HuH-7 (cell line): ENCODE measurements around the gene NAMPT.
A peak's percentile ranks its signal among the peaks of the same experiment; 100 is the strongest.
"Not testable (repeated sequence)": the region's sequence is repeated elsewhere in the genome, so short reads cannot be mapped to it uniquely, and the experiment has no call there.

Experiments
- DNase-seq: peaks from one replicate; pipeline ENCODE4 v3.0.0; 2011; ENCODE audit warnings: low spot score

NAMPT gene

DNA sequence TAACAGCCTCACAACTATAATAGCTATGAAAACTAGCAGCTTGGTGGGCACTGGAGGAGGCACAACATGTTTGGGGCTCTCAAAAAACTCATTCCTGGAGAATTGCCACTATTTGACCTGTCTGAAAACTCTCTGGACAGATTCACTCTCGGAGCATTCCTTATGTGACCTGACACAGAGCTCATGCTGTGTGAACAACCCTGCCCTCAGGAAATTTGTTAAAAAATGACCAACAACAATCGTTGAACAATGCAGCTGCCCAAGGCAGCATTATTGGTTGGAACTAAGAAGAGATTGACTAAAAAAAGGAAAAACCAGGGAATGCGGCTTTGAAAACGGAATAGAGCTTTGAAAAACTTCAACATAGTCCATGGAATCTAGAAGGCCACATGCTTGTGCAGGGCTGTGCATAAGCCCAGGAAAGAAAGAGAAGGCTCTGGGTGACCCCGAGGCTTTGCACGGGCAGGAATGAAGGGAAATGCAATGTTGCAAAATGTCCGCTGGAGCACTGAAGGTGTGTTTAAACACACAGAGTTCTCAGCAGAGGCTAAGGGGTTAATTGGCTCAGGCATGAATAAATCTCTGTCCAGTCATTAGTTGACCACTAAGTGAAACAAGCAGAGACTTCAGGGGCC lies 52.8 kb downstream of the NAMPT start:
- DNase-seq, result no peak

DNA sequence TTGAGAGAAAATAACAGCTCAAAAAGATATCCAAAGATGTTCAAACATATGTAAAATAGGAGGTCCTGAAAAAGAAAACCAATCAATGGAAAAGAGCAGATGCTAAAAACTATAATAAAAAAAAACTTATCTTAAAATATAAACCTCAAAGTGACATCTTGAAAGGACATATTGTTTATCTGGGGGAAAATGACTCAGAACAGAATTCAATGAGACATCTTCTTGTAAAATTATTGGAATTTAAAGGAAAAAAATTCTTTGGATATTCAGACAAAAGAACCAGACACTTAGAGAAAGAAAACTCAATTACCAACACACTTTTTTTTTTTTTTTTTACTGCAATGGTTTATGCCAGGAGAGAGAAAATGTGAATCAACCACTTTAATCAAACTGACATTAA lies 58.9 kb downstream of the NAMPT start:
- no peak for DNase-seq

- no peak for DNase-seq
Measured at GRCh38 chr7:106224797-106225196, 60.0 kb downstream of the NAMPT start.

- no peak for DNase-seq
Measured at GRCh38 chr7:106223156-106223555, 61.6 kb downstream of the NAMPT start.

GRCh38 chr7:106222545-106222944 lies 62.2 kb downstream of the NAMPT start:
- no peak for DNase-seq

DNA sequence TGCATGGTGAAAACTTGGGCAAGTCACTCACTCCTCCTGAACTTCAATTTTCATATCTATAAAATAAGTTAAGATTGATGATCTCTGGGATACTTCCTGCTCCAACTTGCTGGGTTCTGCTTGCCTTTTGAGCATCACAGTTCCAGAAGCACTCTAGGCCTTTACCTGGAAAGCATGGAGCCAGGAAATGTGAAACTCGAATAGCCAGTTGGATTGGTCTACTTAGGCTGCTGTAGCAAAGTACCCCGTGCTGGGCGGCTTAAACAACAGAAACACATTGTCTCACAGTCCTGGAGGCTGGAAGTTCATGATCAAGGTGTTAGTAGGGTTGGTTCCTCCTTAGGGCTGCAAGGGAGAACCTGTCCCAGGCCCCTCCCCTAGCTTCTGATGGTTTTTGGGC lies 64.5 kb downstream of the NAMPT start:
- no peak for DNase-seq

DNA sequence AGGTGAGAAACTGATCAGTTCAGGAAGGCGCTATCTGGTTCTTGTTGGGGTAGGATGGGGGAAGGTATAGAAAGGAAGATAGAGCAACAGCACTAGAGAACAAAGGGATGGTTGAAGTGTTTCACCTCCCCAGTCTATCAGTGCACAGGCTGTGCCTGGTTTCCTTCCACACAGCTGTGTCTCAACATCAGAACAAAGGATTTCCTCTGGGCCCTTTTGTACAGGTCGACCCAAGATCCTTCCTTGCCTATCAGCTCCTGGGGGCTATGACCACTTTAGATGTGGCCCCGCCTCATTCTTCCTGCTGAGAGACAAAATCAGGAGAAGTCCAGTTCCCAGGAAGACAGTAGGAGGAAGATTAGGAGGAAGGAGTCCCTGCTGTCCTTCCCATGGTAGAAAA lies 65.6 kb downstream of the NAMPT start:
- no peak for DNase-seq

- DNase-seq, result no peak
Measured at GRCh38 chr7:106218546-106218945, 66.2 kb downstream of the NAMPT start.

GRCh38 chr7:106216923-106217542 lies 67.8 kb downstream of the NAMPT start:
- peak; percentile 34 for DNase-seq

DNA sequence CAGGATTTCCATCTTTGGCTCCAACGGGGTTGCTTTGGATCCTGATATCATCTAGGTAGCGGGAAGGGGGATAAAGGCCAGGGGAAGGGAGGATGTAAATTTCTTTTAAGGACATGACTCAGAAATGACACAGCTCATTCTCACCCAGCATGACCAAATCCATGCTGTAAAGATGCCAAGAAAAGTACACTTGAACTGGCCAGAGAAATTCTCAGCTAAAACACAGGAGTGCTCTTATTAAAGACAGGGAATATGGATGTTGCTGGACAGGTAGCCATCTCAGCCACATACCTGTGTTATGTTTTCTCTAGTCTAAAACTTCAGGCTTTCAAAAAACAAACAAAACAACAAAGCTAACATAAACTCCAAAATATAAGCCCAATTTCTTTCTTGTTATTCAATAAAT lies 68.3 kb downstream of the NAMPT start:
- DNase-seq, result no peak

DNA sequence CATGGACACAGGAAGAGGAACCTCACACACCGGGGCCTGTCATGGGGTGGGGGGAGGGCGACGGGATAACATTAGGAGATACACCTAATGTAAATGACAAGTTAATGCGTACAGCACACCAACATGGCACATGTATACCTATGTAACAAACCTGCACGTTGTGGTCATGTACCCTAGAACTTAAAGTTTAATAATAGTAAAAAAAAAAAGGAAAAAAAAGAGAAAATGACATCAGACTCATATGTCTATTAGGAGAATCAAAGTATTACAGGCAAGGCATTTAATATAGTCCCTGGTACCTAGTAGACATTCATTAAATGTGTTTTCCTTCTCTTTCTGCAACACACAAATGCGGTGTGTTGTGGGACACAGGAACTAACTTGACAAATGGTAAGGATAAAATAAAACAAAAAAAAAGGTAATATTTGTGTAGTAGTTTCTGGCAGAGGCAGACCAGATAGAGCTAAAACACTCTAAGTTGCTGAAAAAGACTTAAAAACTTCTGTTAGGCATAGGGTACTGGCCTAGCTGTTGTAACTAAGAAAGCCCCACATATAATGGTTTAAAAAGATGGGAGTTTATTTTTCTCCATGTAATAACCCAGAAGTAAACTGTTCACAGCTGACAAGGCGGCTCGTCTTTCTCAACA lies 68.8 kb downstream of the NAMPT start:
- DNase-seq, result no peak

DNA sequence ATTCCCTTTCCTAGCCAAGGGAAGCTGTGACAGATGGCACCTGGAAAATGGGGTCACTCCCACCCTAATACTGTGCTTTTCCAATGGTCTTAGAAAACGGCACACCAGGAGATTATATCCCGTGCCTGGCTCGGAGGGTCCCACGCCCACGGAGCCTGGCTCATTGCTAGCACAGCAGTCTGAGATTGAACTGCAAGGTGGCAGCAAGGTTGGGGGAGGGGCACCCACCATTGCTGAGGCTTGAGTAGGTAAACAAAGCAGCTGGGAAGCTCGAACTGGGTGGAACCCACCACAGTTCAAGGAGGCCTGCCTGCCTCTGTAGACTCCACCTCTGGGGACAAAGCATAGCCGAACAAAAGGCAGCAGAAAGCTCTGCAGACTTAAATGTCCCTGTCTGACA lies 75.8 kb downstream of the NAMPT start:
- not testable (repeated sequence) for DNase-seq

DNA sequence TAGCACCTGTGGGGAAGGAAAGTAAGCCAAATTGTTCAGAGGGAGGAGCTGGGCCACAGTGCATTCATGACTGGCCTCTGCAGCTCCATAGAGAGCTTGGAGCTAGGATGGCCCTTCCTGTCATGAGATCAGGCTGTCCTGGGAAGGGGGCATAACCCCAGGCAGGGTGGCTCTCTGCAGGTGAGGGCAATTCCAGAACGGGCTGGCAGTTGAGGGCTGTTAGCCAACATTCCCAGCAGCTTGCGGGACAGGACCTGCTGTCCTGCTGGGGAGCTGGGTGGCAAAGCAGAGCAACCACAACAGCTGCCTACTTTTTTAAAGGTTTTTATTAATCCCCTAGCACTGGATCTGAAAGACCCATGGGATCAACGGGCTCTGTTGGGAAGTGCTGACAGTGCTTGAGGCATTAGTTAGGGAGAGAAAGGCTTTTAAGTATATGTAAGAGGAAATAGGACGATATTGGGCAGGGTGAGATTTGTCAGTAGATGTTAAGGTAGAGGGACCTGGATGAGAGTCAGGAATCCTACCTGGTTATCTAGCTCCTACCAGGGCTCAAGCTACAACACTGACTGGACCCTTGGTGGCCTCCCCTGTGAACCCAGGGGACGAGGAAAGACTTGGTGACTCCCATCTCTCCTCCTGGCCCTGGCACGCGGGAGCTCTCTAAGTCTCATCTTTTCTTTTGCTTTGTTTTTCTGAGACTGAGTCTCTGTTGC lies 77.8 kb downstream of the NAMPT start:
- no peak for DNase-seq

DNA sequence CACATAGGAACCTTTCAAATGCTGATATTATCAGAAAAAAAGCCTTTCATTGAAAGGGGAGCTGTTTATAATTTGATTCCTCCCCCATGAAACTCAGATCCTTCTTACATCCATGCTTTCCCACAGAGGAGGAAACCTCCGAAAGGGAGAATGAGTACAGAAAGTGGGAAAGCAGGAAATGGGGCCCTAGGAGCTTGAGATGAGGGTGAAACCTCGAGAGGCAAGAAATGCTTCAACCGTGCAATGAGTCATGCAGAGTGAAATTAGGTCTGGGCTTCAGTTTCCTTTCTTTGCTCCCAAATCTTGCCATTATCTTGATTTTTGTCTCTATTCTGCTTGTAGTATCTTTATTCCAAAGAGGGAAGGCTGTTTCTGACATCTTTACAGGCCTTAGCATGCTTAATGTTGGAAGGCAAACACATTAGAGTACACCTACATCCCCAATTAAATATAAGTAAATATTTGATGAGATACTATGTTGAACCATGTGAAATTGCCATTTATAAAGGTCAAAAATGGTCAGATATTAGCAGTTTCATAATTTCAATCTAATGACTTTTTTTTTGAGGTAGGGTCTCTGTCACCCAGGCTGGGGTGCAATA lies 79.1 kb downstream of the NAMPT start:
- DNase-seq, result no peak

DNA sequence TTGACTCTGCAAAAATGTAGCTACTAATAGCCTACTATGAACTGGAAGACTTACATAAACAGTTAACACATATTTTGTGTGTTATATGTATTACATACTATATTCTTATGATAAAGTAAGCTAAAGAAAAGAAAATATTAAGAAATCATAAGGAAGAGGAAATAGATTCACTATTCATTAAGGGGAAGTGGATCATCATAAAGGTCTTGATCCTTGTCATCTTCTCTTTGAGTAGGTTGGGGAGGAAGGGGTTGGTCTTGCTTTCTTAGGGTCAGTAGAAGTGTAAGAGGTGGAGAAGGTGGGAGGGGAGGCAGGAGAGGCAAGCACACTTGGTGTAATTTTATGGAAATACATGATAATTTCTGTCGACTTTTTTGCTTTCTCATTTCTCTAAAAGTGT lies 81.3 kb downstream of the NAMPT start:
- DNase-seq, result no peak

DNA sequence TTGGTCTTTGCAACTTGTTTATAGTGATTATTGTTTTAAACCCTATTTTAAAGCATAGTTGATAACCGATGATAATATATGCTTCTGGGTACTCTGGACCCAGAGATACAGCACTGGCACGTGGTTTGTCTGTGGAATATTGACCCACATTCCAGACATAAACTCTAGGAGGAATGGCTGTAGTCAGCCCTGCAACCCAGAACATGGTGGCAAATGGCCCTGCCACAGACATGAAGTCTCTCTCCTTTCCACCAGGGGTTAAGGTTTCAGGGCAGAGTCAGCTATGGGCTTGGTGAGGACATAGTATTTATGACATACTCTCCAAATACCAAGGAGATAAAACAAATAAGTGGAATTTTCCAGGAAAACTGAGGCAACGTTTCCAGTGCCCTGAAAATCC lies 83.6 kb downstream of the NAMPT start:
- peak; percentile 28 for DNase-seq

- DNase-seq, result no peak
Measured at GRCh38 chr7:106199813-106200364, 84.9 kb downstream of the NAMPT start.

GRCh38 chr7:106199024-106199423 lies 85.8 kb downstream of the NAMPT start:
- no peak for DNase-seq
